Endothelial cell of umbilical vein (primary cell): Measurements from ENCODE around the gene FKBP7. TPM values are rescaled to one million over a fixed set of nuclear protein-coding genes. Genes with fewer than 3 reads are reported as not detected.

Experiments used
- BruUV-seq: library from RNA; stranded (reverse); fragments of 400-500 nt; replicated peaks from 2 replicates; lab custom pipeline; 2021; lab: Mats Ljungman, UMichigan
- CTCF ChIA-PET: fragments of 300-600, 350-600 bp; sonication (Branson Sonifier 250); formaldehyde crosslinking; loops from one replicate; lab custom pipeline; 2021; ENCODE audit warnings: antibody characterized with exemption, inconsistent platforms; lab: Charles Lee
- POLR2A ChIA-PET: fragments of 300-600, 350-600 bp; sonication (Branson Sonifier 250); formaldehyde crosslinking; loops from one replicate; lab custom pipeline; 2021; ENCODE audit warnings: antibody characterized with exemption, inconsistent platforms; lab: Charles Lee
- DNase-seq: peaks from one replicate; pipeline ENCODE4 v3.0.0-alpha.2; 2011; ENCODE audit warnings: low read depth, low spot score
- FAIRE-seq: peaks from 2 replicates; lab custom pipeline; 2011; peaks lifted over from hg19 to GRCh38; lab: Jason Lieb, UNC
- H2AFZ ChIP-seq: 2 replicates; pipeline ENCODE4 v1.6.0; 2012; ENCODE audit warnings: low read depth, low read length, control low read depth, inconsistent platforms
- H3K27ac ChIP-seq: 2 replicates; pipeline ENCODE4 v1.5.1; 2011; ENCODE audit warnings: low read depth, mild to moderate bottlenecking, control low read depth, low read length, moderate library complexity; ENCODE audit not compliant: insufficient read depth
- H3K27me3 ChIP-seq, 2 experiments: 2 replicates each; pipeline versions ENCODE4 v1.6.0 to v1.6.1; 2011; ENCODE audit warnings: low read length in 2 of 2, mixed read lengths in 1 of 2; ENCODE audit not compliant: control insufficient read depth in 2 of 2, insufficient read depth in 2 of 2
- H3K36me3 ChIP-seq, 2 experiments: 2 replicates in 1 of 2; 3 replicates in 1 of 2; pipeline ENCODE4 v1.5.1; 2011; ENCODE audit warnings: low read length in 2 of 2, mild to moderate bottlenecking in 1 of 2, moderate library complexity in 1 of 2; ENCODE audit not compliant: control insufficient read depth in 2 of 2, insufficient read depth in 2 of 2; ENCODE audit errors: extremely low read depth in 1 of 2
- H3K4me1 ChIP-seq: 3 replicates; pipeline ENCODE4 v1.5.1; 2011; ENCODE audit warnings: mild to moderate bottlenecking, low read length; ENCODE audit not compliant: control insufficient read depth, insufficient read depth; ENCODE audit errors: extremely low read depth
- H3K4me2 ChIP-seq: 2 replicates; pipeline ENCODE4 v1.6.1; 2011; ENCODE audit warnings: low read length, control low read depth, mixed read lengths; ENCODE audit not compliant: insufficient read depth
- H3K4me3 ChIP-seq, 3 experiments: fragments of 200-600 bp in 1 of 3; sonication (generic), shearing (Covaris generic) in 1 of 3; replicated peaks in 1 of 3; 2 replicates each; pipeline ENCODE4 v1.5.1; 2011 to 2016; ENCODE audit warnings: control low read depth in 3 of 3, low read length in 3 of 3, mild to moderate bottlenecking in 2 of 3, inconsistent platforms in 1 of 3, low read depth in 1 of 3, moderate library complexity in 1 of 3; ENCODE audit not compliant: insufficient read depth in 1 of 3
- H3K79me2 ChIP-seq: 2 replicates; pipeline ENCODE4 v1.6.0; 2012; ENCODE audit warnings: low read length, inconsistent platforms; ENCODE audit not compliant: control insufficient read depth, insufficient read depth
- H3K9ac ChIP-seq: replicated peaks from 2 replicates; pipeline ENCODE3; 2011; ENCODE audit warnings: low read length, control low read depth; ENCODE audit not compliant: insufficient read depth; ENCODE audit errors: extremely low read depth
- H3K9me1 ChIP-seq: replicated peaks from 3 replicates; pipeline ENCODE4 v1.6.0; 2011; ENCODE audit warnings: mild to moderate bottlenecking, low read length; ENCODE audit not compliant: control insufficient read depth, insufficient read depth; ENCODE audit errors: extremely low read depth
- H3K9me3 ChIP-seq: replicated peaks from 2 replicates; pipeline ENCODE4 v1.5.1; 2012; ENCODE audit warnings: low read length, inconsistent platforms; ENCODE audit not compliant: control insufficient read depth, insufficient read depth
- H4K20me1 ChIP-seq: replicated peaks from 2 replicates; pipeline ENCODE3; 2011; ENCODE audit warnings: mild to moderate bottlenecking, low read length; ENCODE audit not compliant: control insufficient read depth, insufficient read depth; ENCODE audit errors: extremely low read depth
- CTCF ChIP-seq, 2 donors: IDR thresholded peaks; 1 replicate in 1 of 2; 2 replicates in 1 of 2; pipeline ENCODE4 v1.5.1; 2011; ENCODE audit warnings: low read length in 2 of 2, mild to moderate bottlenecking in 2 of 2, moderate library complexity in 2 of 2, control low read depth in 1 of 2, inconsistent platforms in 1 of 2, low read depth in 1 of 2; ENCODE audit not compliant: insufficient read depth in 1 of 2; ENCODE audit errors: extremely low read depth in 1 of 2
- EZH2 ChIP-seq: IDR thresholded peaks from 2 replicates; pipeline ENCODE4 v1.6.1; 2012; ENCODE audit warnings: borderline replicate concordance, low read depth, mild to moderate bottlenecking, moderate library complexity, low read length, inconsistent platforms; ENCODE audit not compliant: severe bottlenecking
- FOS ChIP-seq: IDR thresholded peaks from 2 replicates; pipeline ENCODE4 v1.6.1; 2011; ENCODE audit warnings: mild to moderate bottlenecking, low read length, moderate library complexity, borderline replicate concordance; ENCODE audit not compliant: insufficient read depth
- GATA2 ChIP-seq: IDR thresholded peaks from 2 replicates; pipeline ENCODE4 v1.7.0; 2011; ENCODE audit warnings: low read depth, mild to moderate bottlenecking, moderate library complexity, mixed read lengths, low read length; ENCODE audit not compliant: insufficient read length, insufficient read depth
- JUN ChIP-seq: IDR thresholded peaks from 2 replicates; pipeline ENCODE4 v1.6.1; 2011; ENCODE audit warnings: borderline replicate concordance, low read depth; ENCODE audit not compliant: insufficient read length, insufficient read depth
- MAX ChIP-seq: IDR thresholded peaks from 2 replicates; pipeline ENCODE4 v1.6.1; 2011; ENCODE audit not compliant: insufficient read depth, insufficient read length
- MYC ChIP-seq: IDR thresholded peaks from one replicate; pipeline ENCODE4 v1.6.1; 2011; ENCODE audit warnings: mild to moderate bottlenecking, low read depth, low read length
- POLR2A ChIP-seq: IDR thresholded peaks from 2 replicates; pipeline ENCODE4 v1.6.1; 2012; ENCODE audit warnings: low read depth, mild to moderate bottlenecking, control low read depth, low read length
- POLR2AphosphoS5 ChIP-seq: IDR thresholded peaks from 2 replicates; pipeline ENCODE4 v1.6.1; 2012; ENCODE audit warnings: low read depth, mild to moderate bottlenecking, control low read depth, low read length, moderate library complexity; ENCODE audit not compliant: insufficient read depth
- dilution Hi-C: fragments of 300-500 bp; cut with MboI; formaldehyde crosslinking; loops from one replicate; pipeline ENCODE4 v1.15.0; 2019; ENCODE audit warnings: low sequenced_read_pairs; ENCODE audit not compliant: extremely low pct_ligation_motif_present
- intact Hi-C: fragments of 100-400 bp; cut with micrococcal nuclease; formaldehyde crosslinking; loops from one replicate; pipeline ENCODE4 v1.10.0; 2022
- polyA plus RNA-seq, 4 experiments: library from polyadenylated mRNA; depleted of rRNA in 3 of 4; stranded (reverse) in 3 of 4; unstranded in 1 of 4; fragments of >200 nt; gene quantifications; 2 replicates each; pipeline versions ENCODE4 v1.2.1 to v1.2.3, GENCODE V29; 2011 to 2012; ENCODE audit warnings: missing spikeins in 1 of 4
- total RNA-seq: library from RNA; stranded (reverse); gene quantifications from 2 replicates; pipeline ENCODE4 v1.2.3, GENCODE V29; 2021

The FKBP7 gene
- total and polyA plus RNA-seq, 2 donors (not counting 3 experiments of a cell fraction or from before 2014, with no cell fraction given), result 11.2 to 20.5 TPM

DNA sequence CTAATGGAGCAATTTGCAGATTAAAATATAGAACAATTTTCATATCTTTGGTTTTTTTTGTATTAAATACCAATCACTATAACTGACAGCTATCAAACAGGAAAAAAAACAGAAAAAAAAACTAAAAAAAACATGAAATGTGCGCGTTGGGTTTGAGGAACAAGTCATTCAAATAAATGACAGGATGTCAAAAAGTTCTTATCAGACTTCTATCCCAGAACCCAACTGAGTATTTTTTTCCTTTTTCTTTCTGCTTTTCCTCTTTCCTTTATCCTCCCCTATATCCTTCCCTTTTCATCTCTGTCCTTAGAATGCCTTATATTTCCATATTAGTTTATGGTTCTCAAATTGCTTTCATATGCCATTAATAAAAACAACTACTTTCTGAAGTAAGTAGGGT, 41.7 kb downstream of the FKBP7 start:
- H3K9ac ChIP-seq, result no peak overlapping the region
- no peak overlapping the region for H3K4me2 ChIP-seq
- H2AFZ ChIP-seq, result no peak overlapping the region
- no peak overlapping the region for H3K27ac ChIP-seq
- H3K79me2 ChIP-seq, result no peaks in the 10 kb centered on the region
- H3K36me3 ChIP-seq, result peaks cover 12 to 17% of the 10 kb centered on the region in 2 experiments
- no peak for FAIRE-seq
- TF ChIP-seq MYC, result no peak
- TF ChIP-seq FOS, result no peak
- TF ChIP-seq EZH2, result no peak
- no peak for TF ChIP-seq GATA2
- TF ChIP-seq JUN, result no peak
- no peak for TF ChIP-seq MAX
- no peak for TF ChIP-seq POLR2A
- TF ChIP-seq CTCF (IDR thresholded peaks at IDR 0.05; ENCODE audit: extremely low read depth in 1 of 2, insufficient read depth in 1 of 2, low read depth in 1 of 2, low read length in 2 of 2), result no peak
- TF ChIP-seq POLR2AphosphoS5, result no peak
- DNase-seq, result no peak
- no peaks in the 10 kb centered on the region for H3K9me3 ChIP-seq
- intact Hi-C loops, result no loop called here
- ChIA-PET CTCF (interaction anchor here (0.6 to 2.0 kb wide), 2 partner anchors 13 to 23 kb away, joined by 3 to 4 read pairs; no protein-coding TSS in a partner anchor), POLR2A (no interaction called here)
- no peaks in the 10 kb centered on the region for H3K9me1 ChIP-seq
- no peak overlapping the region for H3K4me3 ChIP-seq
- no peaks in the 10 kb centered on the region for H3K27me3 ChIP-seq
- H4K20me1 ChIP-seq, result no peaks in the 10 kb centered on the region
- no TSS peak for BruUV-seq
- no peaks in the 10 kb centered on the region for H3K4me1 ChIP-seq
- dilution Hi-C loops, result loop anchor here (25.0 kb wide), 1 partner anchor 299 kb away; no protein-coding TSS in a partner anchor
